Peyer's patch (tissue), 4 donors: Measurements from ENCODE around the gene ETV2.
A peak's percentile ranks its signal among the peaks of the same experiment; 100 is the strongest.

Experiments used
- POLR2A ChIP-seq, 2 donors: fragments of 450-650 bp; IDR thresholded peaks; one replicate each; pipeline ENCODE4 v1.5.1; 2017; ENCODE audit warnings: antibody characterized with exemption in 2 of 2, mild to moderate bottlenecking in 2 of 2, moderate library complexity in 2 of 2
- TF ChIP-seq, protein P1 (sequence below), 6 experiments: fragments of 450-650 bp in 4 of 6; fragments of 200-600 bp in 2 of 6; sonication (generic) in 1 of 6; IDR thresholded peaks; one replicate each; pipeline ENCODE4 v1.5.1; 2017 to 2019; ENCODE audit warnings: antibody characterized with exemption in 6 of 6, mild to moderate bottlenecking in 3 of 6, moderate library complexity in 1 of 6

- TF ChIP-seq, protein P1, sequence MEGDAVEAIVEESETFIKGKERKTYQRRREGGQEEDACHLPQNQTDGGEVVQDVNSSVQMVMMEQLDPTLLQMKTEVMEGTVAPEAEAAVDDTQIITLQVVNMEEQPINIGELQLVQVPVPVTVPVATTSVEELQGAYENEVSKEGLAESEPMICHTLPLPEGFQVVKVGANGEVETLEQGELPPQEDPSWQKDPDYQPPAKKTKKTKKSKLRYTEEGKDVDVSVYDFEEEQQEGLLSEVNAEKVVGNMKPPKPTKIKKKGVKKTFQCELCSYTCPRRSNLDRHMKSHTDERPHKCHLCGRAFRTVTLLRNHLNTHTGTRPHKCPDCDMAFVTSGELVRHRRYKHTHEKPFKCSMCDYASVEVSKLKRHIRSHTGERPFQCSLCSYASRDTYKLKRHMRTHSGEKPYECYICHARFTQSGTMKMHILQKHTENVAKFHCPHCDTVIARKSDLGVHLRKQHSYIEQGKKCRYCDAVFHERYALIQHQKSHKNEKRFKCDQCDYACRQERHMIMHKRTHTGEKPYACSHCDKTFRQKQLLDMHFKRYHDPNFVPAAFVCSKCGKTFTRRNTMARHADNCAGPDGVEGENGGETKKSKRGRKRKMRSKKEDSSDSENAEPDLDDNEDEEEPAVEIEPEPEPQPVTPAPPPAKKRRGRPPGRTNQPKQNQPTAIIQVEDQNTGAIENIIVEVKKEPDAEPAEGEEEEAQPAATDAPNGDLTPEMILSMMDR (IDR thresholded peaks at IDR 0.05) = peak in 2 of 6 experiments; percentile 10 to 20
- TF ChIP-seq POLR2A (IDR thresholded peaks at IDR 0.05) = no peak
Measured at GRCh38 chr19:35657904-35658700, 16.6 kb downstream of the ETV2 start.
